ENCODE results near the gene CDK7.

Gene CDK7

DNA sequence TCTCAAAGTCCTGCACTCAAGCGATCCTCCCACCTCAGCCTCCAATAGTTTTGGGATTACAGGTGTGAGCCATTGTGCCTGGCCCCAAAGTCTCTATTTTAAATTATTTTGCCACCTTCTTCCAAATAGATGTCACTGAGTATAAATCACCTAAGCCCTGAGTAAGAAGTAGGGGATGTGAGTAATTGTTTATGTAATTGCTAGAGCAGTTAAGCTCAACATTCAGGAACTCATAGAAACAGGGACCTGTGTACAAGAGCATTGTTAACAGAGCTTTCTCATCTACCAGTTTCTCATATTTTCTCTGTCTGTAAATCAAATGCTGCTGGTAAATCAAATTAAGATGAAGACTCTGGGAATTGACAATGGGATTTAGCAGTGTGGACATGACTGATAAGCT lies 26.3 kb downstream of the CDK7 start:
- H3K27me3 Mint-ChIP-seq (ENCODE audit: low read depth) = no peaks in the 10 kb centered on the region
- no peak for TF ChIP-seq CTCF (IDR thresholded peaks at IDR 0.05; ENCODE audit: unreplicated experiment in 3 of 3)
- no peak overlapping the region for H3K27ac Mint-ChIP-seq
- H3K4me3 Mint-ChIP-seq = no peak overlapping the region
- H3K9me3 Mint-ChIP-seq = no peaks in the 10 kb centered on the region
- H3K36me3 Mint-ChIP-seq (ENCODE audit: low read depth) = peaks cover 58% of the 10 kb centered on the region
- no peaks in the 10 kb centered on the region for H3K4me1 Mint-ChIP-seq

DNA sequence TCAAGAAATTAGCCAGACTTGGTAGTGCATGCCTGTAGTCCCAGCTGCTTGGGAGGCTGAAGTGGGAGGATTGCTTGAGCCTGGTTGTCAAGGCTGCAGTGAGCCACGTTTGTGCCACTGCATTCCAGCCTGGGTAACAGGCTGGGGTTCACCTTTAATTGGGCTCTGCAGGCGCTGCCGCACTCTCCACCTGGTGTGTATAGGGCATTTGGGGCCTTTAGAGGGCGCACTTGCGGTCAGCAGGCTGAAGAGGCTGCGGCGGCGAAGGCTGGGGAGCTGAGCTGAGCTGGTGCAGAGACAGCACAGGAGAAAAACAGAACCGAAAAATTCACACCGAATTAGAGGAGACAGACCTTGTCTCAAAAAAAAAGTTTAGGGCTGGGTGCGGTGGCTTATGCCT lies 31.2 kb downstream of the CDK7 start:
- Mint-ChIP-seq H3K9me3 (no peaks in the 10 kb centered on the region), H3K27me3 (ENCODE audit: low read depth) (no peaks in the 10 kb centered on the region), H3K4me1 (no peaks in the 10 kb centered on the region), H3K36me3 (ENCODE audit: low read depth) (peaks cover 60% of the 10 kb centered on the region), H3K4me3 (no peak overlapping the region), H3K27ac (no peak overlapping the region)
- peak in 1 of 3 experiments; percentile 18 for TF ChIP-seq CTCF (IDR thresholded peaks at IDR 0.05; ENCODE audit: unreplicated experiment in 3 of 3)

DNA sequence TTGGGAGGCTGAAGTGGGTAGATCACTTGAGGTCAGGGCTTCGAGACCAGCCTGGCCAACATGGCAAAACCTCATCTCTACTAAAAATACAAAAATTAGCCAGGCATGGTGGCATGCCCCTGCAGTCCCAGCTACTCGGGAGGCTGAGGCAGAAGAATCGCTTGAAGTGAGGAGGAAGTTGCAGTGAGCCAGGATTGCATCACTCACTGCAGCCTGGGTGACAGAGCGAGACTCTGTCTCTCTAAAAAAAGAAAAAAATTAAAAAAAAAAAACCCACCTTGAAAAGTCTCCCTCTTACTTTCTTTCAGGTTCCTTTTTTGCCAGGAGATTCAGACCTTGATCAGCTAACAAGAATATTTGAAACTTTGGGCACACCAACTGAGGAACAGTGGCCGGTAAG lies 34.2 kb downstream of the CDK7 start:
- no peaks in the 10 kb centered on the region for H3K4me1 Mint-ChIP-seq
- no peak overlapping the region for H3K27ac Mint-ChIP-seq

GRCh38 chr5:69270840-69271239 lies 36.2 kb downstream of the CDK7 start:
- no peak overlapping the region for H3K4me3 Mint-ChIP-seq
- no peaks in the 10 kb centered on the region for H3K27me3 Mint-ChIP-seq (ENCODE audit: low read depth)
- no peaks in the 10 kb centered on the region for H3K9me3 Mint-ChIP-seq
- H3K36me3 Mint-ChIP-seq (ENCODE audit: low read depth) = peaks cover 46% of the 10 kb centered on the region
- H3K27ac Mint-ChIP-seq = peak overlapping the region in 1 of 3 experiments; percentile 1
- no peaks in the 10 kb centered on the region for H3K4me1 Mint-ChIP-seq
- TF ChIP-seq CTCF (IDR thresholded peaks at IDR 0.05; ENCODE audit: unreplicated experiment in 3 of 3) = no peak

More for the DNA sequence above, 34.2 kb downstream of the CDK7 start:
- H3K27me3 Mint-ChIP-seq (ENCODE audit: low read depth) = no peaks in the 10 kb centered on the region
- peaks cover 45% of the 10 kb centered on the region for H3K36me3 Mint-ChIP-seq (ENCODE audit: low read depth)
- H3K9me3 Mint-ChIP-seq = no peaks in the 10 kb centered on the region
- no peak overlapping the region for H3K4me3 Mint-ChIP-seq
- TF ChIP-seq CTCF (IDR thresholded peaks at IDR 0.05; ENCODE audit: unreplicated experiment in 3 of 3) = no peak

GRCh38 chr5:69271376-69271775 lies 36.7 kb downstream of the CDK7 start:
- Mint-ChIP-seq H3K27me3 (ENCODE audit: low read depth) (no peaks in the 10 kb centered on the region), H3K4me1 (no peaks in the 10 kb centered on the region), H3K4me3 (no peak overlapping the region), H3K36me3 (ENCODE audit: low read depth) (peaks cover 49% of the 10 kb centered on the region), H3K27ac (peak overlapping the region in 1 of 3 experiments; percentile 1), H3K9me3 (no peaks in the 10 kb centered on the region)
- TF ChIP-seq CTCF (IDR thresholded peaks at IDR 0.05; ENCODE audit: unreplicated experiment in 3 of 3) = no peak

- H3K27me3 Mint-ChIP-seq (ENCODE audit: low read depth) = no peaks in the 10 kb centered on the region
- TF ChIP-seq CTCF (IDR thresholded peaks at IDR 0.05; ENCODE audit: unreplicated experiment in 3 of 3) = no peak
- H3K4me3 Mint-ChIP-seq = no peak overlapping the region
- no peaks in the 10 kb centered on the region for H3K4me1 Mint-ChIP-seq
- H3K27ac Mint-ChIP-seq = no peak overlapping the region
- H3K36me3 Mint-ChIP-seq (ENCODE audit: low read depth) = peaks cover 56% of the 10 kb centered on the region
- H3K9me3 Mint-ChIP-seq = no peaks in the 10 kb centered on the region
Measured at GRCh38 chr5:69275563-69275962, 40.9 kb downstream of the CDK7 start.

Data from nephron (organoid).